NCI-H1436 treated with DMSO at 0.1 percent for 48 hours (cell line): ENCODE measurements around the gene TNK2.
"Not testable (repeated sequence)": the region's sequence is repeated elsewhere in the genome, so short reads cannot be mapped to it uniquely, and the experiment has no call there.

Source experiments
- DNase-seq: peaks from one replicate; lab custom pipeline; 2025; lab: John Stamatoyannopoulos, UW

The TNK2 gene

DNA sequence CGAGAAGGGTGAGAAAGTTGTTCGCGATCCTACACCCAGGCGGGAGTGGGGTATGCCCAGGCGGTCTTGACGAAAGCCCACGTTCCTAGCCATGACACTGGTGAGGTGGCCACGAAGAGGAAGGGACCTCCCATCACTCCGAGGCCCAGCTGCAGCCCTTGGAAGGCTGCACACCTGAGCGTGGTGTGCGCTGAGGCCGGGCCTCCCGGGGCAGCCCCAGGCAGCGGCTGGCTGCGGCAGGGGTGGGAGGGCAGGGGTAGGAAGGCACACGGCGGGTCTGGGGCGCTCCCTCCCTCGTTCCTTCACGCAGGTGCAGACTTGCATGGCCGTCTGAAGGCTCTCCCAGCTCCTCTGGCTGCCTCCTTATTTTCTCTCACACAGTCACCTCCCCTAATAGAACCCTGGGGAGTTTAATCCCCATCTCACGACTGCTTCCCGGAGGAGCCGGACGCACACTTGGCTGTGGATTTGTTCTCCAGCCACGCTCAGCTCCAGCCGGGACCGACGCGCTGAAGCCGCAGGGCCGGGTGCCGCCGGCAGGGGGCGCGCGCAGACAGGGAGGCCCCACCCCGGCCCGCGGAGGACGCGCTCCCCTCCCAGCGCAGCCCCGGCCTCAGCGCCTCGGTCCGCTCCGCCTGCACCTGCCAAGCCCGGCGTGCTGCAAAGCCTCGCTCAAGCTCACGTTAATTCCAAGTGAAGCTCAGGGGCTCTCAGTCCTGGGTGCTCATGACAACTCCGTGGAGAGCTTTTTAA lies 58.9 kb downstream of the TNK2 start:
- no peak for DNase-seq

DNA sequence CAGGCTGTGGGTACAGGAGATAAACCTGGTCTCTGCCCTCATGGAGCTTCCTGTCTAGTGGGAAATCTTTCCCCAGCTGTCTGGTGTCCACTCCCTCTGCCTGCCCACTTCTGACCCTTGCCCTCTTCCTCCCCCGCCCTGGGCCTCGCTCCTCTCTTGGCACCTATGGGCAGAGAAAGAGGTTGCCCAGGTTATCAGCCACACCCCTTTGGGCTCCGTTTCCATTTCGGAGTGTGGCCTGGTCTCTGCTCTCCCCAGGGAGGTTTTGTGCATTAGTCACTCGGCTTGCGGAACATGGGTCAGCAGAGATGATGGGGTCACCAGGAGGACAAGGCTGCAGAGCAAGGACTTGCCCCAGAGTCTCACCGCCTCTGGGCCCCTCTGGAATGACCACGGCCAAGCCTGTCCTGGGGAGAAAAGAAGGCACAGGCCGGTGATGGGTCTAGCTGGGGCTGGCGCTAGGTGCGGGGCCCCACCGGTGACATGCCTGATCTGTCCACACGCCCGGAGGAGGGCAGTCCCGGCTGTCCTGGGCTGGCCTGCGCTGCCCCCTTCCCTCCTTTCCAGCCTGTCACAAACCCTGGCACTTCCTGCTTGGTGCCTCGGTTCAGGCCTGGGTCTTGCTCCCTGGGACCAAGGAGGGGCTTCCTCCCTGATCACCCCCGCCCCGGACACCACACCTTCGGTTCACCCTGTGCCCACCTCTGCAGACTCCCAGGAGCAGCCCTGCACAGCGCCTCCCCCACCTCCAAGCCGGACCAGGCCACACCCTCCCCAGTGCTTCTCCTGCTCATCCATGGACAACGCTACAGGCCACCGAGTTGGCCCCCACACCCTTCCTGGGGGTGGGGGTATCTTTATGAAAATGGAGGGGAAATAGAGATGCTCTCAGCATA lies 61.0 kb downstream of the TNK2 start:
- DNase-seq = no peak

DNA sequence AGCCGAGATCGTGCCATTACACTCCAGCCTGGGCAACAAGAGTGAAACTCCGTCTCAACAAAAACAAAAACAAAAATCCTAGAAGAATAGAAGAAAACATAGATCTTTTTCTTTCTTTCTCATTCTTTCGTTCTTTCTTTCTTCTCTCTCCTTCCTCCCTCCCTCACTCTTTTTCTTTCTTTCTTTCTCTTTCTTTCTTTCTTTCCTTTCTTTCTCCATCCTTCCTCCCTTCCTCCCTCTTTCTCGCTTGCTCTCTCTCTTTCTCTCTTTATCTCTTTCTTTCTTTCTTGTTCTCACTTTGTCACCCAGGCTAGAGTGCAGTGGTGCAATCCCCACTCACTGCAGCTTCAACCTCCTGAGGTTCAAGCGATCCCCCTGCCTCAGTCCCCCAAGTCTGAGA lies 62.9 kb downstream of the TNK2 start:
- DNase-seq = no peak

DNA sequence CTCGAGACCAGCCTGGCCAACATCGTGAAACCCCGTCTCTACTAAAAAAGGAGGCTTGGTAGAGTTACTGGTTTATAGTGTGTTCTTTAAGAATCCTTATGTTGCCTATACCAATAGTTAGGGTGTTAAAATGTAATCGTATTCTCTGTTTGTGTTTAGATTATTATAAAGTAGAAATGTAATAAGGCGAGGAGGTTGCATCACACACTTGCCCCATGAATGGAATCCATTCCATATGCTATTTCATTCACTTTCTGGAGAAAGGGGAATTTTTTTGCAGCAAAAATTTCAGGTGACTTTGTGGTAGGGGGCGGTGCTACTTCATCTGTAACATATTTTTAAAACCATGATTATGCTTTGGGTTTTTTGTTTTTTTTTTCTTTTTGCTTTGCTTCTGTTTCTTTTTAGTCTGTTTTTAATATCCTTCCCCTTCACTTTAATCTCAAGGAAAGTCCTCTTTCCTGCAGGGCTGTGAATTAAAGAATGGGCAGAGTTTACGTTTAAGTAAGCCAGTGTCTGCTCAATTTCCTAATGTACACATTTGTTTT lies 63.6 kb downstream of the TNK2 start:
- no peak for DNase-seq

DNA sequence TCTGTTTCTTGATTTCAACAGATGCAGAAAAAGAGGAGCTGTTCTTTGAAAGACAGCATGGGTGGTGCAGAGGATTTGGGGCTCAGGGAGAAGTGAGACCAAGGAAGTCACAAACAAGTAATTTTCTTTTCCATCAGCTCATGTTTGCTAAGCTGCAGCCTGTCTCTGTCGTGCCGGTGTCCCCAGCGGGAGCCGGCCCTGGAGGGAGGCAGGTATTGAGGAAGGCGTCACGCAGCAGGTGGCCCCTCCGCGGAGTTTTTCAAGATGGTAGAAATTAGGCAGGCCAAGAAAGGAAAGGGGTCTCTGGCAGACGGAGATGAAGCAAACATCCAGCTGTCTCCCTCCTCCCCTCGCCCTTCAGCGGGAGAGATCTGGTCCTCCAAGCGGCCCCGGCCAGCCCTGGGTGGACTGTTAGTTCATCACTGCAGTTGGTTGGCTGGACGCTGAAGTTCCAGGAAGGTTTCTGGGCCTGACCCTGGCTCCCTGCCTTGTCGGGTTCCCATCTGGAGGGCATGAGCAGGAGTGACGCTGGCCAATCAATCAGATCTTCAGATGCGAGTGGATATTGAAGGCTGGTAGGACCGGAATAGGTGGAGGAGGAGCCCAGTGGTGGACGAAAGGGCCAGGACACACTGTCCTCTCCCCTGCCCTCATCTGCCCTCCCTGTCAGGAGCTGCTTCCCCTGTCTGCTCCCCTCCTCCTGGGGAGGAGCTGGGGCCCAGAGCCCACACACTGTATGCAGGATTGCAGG lies 68.9 kb downstream of the TNK2 start:
- DNase-seq = no peak

DNA sequence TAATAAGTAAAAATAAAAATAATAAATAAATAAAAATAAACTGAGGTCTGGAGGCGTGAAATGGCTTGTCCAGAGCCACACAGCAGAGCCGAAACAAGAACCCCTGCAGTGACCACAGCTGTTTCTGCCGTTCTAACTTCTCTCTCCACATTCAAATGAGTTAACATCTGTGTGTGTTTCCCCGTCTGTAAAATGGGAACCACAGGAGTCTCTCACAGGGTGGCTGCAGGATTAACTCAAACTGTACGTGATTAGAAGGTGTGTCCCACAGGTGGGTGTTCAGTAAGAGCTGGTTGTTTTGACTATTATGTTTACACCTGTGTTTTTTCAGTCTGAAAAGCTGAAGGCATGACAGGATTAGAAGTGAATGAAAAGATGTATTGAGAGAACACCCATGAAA lies 69.6 kb downstream of the TNK2 start:
- DNase-seq = no peak

DNA sequence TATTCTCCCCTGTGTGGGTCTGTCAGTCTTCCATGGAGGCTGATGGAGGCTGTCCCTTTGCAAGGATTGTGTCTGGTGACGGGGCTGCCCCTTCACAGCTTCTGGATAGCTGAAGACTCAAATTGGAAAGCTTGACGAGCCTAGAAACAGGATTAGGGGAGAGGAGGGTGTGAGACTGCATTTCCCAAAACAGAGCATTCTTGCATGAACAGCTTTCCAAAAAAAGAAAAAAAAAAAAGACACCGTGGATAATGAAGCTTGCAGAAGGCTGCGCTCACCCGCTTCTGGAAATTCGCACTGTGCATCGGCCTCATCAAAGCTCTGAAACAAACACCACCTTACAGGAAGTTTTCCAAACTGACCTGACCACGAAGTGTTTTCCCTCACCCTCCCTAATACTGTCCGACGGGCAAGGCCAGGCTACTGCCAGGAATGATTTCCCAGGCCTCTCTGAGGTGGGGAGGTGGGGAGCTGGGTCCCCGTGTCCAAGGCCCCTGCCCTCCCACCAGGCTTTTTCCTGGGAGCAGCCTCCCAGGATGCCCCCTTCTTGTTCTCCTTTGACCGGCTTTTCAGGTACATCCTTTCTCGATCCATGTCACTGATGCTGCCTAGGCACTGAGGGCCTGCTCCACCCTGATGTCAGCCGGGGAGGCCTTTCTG lies 71.7 kb downstream of the TNK2 start:
- no peak for DNase-seq

DNA sequence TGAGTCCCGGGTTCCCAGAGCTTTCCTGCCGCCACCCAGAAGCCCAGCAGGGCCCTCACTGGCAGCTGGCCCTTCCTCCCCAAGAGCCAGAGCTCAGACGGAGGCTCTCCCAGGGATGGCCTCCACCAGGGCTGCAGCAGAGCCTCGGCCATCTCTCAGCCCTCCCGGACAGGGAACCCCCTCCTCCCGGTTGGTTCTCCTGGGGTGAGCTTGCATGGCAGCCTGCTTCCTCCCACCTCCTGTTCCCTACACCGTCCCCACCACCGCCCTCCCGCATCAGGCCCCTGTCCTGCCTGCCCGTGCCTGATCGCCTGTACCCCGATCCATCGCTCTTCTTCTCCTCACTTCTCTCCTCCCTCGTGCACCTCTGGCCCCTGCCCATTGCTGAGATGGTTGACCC lies 72.6 kb downstream of the TNK2 start:
- no peak for DNase-seq

DNA sequence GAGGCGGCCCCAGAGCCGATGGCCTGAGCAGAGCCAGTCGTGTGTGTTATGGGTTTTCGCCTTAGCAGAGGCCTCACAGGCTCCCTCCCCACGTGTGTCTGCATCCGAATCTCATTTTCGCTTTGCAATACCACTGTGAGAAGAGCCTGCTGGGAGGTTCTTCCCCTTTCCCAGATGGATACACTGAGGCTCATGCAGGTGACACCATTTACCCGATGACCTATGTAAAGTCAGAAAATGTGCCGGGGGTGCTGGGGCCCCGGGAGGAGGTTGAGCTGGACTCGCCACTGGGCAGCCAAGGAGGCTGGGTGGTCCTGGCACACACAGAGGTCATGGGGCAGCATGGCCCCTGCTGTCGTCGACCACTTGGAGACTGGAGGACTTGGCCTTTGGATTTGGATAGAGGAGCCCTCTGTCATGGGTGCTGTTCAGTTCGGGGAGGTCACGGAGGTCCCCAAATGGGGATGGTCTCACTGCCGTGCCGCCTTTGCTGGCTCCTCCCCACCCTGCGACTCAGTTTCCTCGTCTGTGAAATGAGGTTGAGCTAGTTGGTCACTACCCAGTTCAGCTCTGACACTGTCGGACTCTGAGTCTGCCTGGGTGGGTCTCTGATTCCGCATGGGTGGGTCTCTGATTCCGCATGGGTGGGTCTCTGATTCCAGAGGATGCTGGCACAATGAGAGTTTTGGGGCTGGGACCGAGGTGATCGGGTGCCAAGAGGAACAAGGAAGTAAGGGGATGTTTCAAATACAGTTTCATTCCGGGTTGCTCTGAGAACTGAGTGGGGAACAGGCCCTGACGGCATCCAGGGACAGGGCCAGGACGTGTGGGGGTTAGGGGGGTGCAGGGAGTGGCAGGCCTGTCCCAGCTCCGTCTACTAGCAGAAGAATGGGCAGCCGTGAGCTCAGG lies 73.4 kb downstream of the TNK2 start:
- DNase-seq = no peak

DNA sequence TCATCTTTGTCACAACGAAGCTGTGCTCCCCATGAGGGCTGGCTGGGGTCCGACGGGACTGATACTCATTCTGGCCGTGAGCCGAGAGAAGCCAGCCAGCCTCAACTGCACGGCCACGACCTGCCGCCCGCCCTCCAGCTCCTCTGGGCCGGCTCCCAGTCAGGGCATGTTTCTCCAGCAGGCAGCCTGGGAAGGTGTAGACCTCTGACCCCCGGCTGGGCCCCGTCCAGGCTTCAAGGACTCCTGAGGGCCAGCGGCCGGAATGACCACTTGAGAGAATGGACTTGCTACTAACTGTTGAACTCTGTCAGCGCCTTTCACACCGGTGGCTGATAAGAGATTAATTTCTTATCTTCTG lies 78.5 kb downstream of the TNK2 start:
- DNase-seq = no peak

DNA sequence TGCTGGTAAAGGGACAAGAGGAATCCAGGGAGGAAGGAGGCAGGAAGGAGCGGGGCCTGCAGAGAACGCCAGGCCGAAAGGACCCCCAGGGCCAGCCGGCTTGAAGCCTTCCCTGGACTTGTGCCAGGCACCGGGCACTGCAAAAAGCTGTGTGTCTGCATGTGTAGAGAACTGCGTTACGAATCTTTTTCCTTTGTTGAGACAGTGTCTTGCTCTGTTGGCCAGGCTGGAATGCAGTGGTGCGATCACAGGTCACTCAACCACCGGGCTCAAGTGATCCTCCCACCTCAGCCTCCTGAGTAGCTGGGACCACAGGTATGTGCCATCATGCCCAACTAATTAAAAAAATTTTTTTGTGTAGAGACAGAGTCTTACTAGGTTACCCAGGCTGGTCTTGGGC lies 79.6 kb downstream of the TNK2 start:
- no peak for DNase-seq

DNA sequence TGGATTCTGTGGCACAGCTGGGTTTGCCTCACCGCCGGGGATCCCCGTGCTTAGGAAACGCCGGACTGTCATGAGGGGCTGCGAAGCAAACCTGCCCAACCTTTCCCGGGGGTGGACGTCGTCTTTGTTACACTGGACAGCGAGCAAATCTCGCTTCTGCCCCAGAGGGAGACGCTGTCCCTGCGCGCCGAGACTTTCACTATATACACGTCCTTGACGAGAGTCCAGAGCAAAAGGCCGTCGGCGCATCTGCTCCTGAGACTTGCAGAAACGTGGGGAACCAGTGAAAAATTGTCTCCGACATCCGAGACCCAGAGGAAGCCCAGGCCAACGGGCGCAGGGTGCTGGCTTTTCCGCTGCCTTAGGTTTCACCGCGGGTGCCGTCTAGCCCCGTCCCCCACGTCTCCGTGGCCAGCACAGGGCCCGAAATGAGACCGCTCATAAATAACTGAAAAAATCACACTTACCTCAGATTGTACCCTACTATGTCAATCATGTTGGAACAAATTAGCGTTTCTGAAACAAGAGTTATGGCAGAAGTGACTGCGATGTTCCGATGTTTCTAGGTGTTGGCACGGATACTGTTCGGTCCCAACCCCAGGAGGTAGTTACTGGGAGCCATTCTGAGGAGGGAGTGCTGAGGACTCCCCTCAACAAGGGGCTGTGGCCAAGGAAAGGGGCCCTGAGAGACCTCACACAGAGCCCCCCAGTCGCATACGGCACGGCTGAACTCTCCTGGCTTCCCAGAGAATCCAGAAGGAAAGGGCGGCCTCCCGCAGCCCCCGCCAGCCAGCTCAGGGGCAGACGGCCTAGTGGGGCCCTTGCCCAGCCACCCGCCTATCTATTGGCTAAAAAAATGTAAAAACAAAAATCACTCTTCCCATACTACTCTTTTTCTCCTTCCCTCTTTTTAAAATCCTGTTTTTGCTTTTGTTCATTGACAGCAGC lies 82.2 kb downstream of the TNK2 start:
- DNase-seq = no peak

DNA sequence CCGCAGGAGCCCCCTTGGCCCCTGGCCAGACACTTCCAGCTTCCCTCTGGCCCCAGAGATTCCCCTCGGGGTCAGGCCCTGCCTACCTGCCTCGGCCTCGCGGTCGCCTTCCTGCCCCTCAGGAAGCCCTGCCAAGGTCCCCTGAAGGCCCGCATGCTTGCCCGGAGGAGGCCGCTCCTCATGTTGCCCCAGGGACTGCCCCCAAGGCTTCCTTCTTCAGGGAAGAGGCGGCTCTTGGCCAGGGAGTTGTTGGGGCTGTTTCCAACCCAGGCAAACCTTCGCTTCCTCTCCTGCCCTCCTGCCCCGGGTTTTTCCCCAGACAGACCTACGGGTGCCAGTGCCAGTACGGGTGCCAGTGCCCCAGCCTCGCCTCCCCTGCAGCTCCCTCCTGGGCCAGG lies 83.2 kb downstream of the TNK2 start:
- no peak for DNase-seq

DNA sequence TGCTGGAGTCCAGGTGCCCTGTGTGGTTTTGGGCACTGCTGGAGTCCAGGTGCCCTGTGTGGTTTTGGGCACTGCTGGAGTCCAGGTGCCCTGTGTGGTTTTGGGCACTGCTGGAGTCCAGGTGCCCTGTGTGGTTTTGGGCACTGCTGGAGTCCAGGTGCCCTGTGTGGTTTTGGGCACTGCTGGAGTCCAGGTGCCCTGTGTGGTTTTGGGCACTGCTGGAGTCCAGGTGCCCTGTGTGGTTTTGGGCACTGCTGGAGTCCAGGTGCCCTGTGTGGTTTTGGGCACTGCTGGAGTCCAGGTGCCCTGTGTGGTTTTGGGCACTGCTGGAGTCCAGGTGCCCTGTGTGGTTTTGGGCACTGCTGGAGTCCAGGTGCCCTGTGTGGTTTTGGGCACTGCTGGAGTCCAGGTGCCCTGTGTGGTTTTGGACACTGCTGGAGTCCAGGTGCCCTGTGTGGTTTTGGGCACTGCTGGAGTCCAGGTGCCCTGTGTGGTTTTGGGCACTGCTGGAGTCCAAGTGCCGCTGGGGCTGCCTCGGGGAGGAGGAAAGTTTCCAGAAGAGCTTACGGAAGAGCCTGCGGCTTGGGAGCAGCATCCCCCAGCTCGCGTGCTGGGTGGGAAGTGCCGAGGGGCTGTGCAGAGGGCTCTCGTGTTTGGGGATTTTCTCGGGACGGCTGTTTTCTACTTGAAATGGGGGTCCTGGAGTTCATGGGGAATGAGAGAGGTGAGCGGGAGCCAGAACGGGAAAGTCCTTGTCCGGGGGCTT lies 83.7 kb downstream of the TNK2 start:
- not testable (repeated sequence) for DNase-seq

DNA sequence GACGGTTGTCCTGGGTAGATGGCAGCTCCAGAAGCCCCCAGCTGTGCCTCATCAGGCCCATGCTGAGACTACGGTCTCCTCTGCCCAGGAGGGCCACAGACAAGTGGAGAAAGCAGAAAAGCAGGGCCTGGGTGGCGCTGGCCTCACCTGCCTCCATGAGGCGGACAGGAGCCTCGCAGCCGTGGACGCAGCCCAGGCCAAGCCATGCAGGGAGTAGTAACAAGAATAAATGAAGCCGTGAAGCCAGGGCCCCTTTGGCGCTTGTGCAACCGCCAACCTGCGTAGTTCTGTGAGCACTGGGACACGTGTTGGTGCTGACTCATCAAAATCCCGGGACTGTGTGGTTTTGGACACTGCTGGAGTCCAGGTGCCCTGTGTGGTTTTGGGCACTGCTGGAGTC lies 84.4 kb downstream of the TNK2 start:
- no peak for DNase-seq

DNA sequence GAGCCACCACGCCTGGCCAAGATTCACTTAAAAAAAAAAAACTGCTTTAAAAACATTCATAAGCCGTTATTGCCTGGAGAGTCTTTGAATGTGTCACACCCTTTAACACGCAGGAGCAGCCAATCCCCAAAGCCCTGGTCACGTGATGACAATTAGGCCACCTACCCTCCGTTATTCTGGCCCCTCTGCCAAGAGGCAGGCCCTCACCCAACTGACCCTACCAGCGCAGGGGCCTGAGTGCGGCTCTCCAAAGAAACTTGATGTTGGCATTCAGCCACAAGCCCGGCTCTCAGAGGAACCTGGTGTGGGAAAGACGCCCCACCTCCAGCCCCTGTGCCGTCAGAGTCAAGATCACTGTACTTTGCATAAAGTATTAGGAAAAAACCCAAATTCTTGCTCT lies 85.1 kb downstream of the TNK2 start:
- no peak for DNase-seq

DNA sequence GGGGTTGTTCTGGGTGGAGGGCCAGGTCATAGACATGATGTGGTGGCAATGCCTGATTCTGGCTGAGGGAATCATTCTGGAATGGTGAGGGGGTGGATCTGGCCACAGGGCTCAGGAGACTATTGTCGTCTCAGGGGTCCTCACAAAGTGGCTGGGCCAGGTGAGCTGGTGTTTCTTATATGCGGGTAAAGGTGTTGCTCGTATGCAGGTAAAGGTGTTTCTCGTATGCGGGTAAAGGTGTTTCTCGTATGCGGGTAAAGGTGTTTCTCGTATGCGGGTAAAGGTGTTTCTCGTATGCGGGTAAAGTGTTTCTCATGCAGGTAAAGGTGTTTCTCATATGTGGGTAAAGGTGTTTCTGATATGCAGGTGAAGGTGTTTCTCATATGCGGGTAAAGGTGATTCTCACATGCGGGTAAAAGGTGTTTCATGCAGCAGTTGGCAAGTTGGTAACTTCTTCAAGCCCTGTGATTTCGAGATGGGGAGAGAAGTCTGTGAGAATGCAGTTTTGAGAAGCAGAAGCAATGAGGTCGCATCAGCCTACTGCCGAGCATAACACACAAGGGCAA lies 86.1 kb downstream of the TNK2 start:
- no peak for DNase-seq

DNA sequence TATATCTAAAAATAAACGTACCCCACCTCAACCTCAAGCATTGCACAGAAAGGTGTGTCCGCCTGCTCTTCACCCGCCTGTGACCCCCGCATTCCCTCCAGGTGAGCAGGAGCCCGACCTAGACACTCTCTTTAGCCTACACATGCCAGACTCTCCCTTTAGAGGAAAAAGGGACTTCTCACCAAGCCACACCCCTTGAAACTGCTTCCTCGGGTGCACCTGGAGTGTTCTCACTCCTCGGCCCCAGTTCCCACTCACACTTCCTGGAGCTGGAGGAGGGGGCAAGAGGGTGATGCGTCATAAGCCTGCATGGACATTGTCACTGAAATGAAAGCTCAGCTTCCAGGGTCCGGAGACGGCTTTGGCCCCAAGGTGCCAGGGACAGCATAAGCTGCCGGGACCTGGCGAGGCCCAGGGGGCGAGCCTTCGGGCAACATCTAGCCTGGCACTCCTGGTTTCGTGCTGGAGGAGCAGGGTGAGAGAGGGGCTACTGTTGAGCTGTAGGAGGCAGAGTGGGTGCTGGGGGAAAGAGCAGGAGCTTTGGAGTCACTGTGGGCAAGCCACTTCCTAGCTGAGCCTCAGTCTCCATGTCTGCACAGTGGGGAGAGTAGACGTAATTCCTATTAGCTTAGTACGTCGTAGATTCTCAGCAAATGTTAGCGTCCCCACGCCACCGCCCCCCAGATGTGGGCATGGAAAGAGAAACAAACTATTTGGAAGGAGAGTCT lies 86.8 kb downstream of the TNK2 start:
- no peak for DNase-seq
